HG03439 (cell line): ENCODE measurements around the gene ITPR1.
A peak's percentile ranks its signal among the peaks of the same experiment; 100 is the strongest.

ENCODE experiments used
- ATAC-seq: cut with Tn5 transposase; IDR thresholded peaks from one replicate; pipeline ENCODE4 v1.9.1; 2021; ENCODE audit warnings: mild to moderate bottlenecking, moderate library complexity; ENCODE audit not compliant: unreplicated experiment

ITPR1 gene

DNA sequence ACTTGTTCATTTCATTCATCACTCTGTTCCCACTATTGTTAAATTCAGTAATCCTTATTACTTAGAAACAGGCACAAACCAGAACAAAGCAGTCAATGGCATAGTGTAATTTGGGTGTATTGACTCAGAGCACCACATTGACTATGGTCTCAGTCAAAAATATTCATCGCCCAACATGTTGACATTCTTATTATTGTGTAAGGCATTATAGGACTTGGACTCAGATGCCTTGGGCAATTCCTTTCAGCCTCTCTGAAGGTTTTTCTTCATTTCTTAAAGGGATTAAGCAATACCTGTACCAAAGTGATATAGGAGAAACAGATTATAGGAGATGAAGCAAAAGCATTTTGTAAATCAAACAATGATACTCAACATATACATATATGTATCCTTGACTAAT is 371.4 kb downstream of the ITPR1 start:
- ATAC-seq = no peak

DNA sequence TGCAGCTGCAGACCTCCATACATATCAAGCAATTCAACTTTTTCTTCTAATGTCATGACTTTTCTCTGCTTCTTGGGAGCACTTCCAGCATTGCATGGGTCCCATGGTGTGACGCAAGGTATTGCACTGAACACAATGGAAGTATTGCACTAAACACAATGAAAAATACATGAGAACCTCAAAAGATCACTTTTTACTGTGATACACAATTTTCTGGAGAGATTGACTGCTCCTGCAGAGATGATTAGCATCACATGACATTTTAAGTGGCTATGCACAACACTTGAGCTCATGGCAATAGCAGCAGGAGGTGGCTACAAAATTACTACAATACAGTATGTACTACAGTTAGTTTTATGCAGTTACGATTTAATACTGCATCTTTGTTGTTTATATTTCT is 372.6 kb downstream of the ITPR1 start:
- no peak for ATAC-seq

GRCh38 chr3:4866866-4867265 is 373.7 kb downstream of the ITPR1 start:
- no peak for ATAC-seq

DNA sequence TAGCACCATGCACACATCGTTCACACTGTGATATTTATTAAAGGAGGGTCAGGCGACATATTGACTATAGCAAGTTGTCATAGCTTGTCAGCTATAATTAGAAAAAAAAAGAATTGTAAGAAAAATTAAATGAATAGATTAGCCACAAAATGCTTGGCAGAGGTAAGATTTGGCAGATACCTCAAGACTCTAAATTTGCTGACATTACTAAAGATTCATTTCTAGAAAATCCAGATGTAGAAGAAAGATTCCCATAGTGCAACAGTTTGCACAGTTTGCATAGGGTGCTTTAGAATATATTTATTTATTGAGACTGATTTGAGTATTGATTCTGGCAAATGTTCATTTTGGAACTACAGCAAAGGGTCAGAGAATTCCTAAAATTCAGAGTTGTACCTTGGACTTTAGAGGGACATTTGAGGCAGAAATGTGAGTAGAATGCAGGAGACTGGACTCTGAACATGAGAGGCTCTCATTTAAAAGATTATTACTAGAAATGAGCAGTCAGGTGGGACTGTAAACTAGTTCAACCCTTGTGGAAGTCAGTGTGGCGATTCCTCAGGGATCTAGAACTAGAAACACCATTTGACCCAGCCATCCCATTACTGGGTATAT is 384.1 kb downstream of the ITPR1 start:
- ATAC-seq = no peak

DNA sequence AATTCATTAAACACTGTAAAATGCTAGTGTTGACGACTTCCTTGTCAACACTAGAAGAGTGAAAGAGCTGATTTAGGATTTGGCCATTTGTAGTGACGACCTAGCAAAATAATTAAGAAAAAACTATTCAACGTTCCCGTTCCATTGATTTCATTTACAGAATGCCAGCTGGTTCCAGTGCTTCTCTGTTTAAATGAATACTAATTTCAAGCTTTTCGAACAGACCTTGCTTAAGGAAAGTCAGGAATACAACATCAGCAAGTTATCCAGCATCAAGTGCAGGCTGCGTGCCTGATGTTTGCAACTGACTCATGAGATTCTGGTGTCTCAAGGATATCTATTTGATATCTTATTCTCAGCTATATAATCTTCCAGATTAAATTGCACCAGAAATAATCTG is 387.7 kb downstream of the ITPR1 start:
- ATAC-seq = no peak

DNA sequence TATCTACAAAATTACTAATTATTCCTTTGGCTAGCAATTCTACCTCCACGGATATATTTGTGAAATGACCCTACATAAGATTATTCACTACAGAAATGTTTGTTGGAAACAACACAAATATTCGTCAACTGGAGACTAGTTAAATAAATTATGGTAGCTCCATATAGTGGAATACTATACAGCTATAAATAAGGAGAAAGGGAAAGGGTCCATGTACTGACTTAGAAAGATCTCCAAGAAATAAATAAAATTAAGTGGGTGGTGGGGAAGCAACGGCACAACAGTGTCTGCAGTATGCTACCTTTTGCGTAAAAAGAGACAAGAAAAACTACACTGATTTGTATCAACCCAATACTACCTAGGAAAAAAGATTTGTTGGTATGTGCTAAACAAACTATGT is 389.4 kb downstream of the ITPR1 start:
- no peak for ATAC-seq

- ATAC-seq = no peak
Observed at GRCh38 chr3:4883011-4883410, 389.9 kb downstream of the ITPR1 start.

DNA sequence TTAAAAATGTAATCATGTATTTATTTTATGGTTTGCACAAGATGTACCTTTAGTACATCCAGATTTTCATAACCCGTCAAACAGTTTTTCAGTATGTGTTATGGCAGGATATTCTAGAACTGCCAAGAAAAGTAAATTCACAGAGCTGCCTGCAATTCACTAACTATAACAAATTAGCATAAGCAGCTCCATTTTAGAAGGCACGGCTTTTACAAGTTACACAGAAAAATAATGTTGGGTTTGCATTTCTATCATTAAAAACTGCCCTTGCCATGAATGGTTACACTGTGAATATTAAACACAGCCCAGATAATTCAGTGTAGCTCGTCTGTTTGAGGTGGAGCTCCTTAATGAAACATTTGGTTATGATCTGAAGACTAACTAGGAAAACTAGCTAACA is 391.7 kb downstream of the ITPR1 start:
- ATAC-seq = no peak

GRCh38 chr3:4885316-4885715 is 392.2 kb downstream of the ITPR1 start:
- ATAC-seq = no peak

DNA sequence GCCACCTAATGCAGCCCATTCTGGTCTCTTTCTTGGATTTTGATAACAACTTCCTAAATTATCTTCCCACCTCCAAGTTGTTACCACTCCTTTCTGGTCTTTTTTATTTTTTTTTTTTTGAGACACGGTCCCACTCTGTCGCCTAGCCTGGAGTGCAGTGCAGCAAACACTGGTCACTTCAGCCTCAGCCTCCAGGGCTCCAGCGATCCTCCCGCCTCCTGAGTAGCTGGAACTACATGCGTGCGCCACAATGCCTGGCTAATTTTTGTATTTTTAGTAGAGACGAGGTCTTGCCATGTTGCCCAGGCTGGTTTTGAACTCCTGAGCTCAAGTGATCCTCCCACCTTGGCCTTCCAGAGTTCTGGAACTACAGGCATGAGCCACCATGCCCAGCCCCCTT is 393.3 kb downstream of the ITPR1 start:
- ATAC-seq = no peak

DNA sequence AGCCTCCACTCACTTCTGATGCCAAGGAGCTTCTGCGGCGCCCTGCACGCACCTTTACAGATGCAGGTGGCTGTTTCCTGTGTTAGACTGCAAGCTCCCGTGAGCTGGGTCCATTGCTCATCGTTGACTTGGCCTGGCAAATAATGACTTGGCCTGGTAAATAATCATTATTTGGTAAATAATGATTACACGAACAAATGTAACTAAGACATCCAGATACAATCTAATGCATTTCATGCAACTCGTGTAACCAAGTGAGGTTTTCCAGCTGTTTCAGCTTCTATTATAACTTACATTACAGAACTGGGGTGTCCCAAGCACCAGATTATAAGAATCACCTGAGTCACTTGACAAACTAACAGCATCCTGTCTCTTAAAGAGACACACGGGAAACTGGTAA is 394.0 kb downstream of the ITPR1 start:
- ATAC-seq = no peak

DNA sequence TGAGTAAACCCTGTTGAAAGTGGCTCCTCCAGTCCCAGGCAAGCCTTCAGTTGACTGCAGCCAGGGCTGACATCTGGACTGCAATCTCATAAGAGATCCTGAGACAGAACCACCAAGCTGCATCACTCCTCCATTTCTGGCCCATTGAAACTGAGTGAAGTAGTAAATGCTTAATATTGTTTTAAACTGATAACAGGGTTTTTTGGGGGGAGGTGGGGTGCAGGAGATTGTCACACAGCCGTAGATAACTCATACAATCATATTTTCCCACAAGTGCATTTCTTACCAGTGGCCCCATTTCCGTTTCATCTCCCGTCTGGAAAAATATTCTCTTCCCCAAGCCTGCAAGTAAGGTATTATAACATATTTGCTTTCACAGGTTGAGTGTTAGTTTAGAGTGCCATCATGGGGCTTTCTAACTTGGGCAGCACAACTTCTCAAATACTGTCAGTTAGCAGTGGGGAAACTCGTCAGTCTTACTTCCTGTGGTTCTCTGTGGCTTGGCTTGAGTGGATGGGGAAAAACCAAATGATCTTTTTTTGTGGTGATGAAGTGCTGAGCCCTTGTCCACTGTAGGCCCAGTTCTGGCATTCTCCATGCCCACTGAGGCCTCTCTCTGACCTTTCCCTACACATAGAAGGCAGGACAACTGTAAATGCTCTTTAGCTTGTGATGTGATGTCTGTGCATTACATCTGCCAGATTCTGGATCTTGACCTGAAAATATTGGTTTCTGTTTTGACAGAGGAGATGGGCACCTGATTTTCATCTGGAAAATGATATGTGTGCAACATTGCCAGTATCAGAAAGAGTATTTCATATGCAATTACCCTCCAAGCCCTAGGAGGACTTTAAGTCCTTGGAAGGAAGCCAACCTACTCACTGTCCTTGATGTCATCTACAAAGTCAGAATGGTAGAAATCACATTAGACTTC is 396.0 kb downstream of the ITPR1 start:
- ATAC-seq = peak; percentile 77

- no peak for ATAC-seq
Observed at GRCh38 chr3:4889896-4890295, 396.7 kb downstream of the ITPR1 start.

- no peak for ATAC-seq
Observed at GRCh38 chr3:4894891-4895530, 401.9 kb downstream of the ITPR1 start.

DNA sequence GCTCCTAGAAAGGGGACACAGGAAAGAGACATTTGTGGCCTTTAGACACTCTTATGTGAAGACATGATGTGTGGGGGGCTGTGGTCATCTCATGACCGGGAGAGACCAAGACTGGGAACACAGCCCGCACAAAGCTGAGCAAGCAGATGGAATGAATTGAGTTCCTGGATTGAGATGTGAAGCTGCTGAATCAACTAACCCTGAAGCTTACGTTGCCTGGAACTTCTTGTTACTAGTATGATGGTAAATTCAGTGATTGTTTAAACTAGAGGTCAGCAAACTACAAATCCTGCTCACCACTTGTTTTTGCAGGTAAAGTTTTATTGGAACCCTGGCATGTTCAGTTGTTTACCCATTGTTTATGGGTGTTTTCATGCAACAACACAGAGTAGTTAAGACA is 402.7 kb downstream of the ITPR1 start:
- ATAC-seq = no peak
